H9 (cell line): ENCODE measurements around the gene IFNA6. TPM values are rescaled to one million over a fixed set of nuclear protein-coding genes. Genes with fewer than 3 reads are reported as not detected.

Source experiments
- DNase-seq: peaks from one replicate; pipeline ENCODE4 v3.0.0-alpha.2; 2017
- H2AFZ ChIP-seq: one replicate; pipeline ENCODE4 v1.6.1; 2013; ENCODE audit warnings: mild to moderate bottlenecking, low read length, control low read depth, moderate library complexity
- H2AK5ac ChIP-seq: 2 replicates; pipeline ENCODE4 v1.6.1; 2013; ENCODE audit warnings: low read length, control low read depth, mixed read lengths; ENCODE audit not compliant: insufficient read length
- H2BK120ac ChIP-seq: one replicate; pipeline ENCODE4 v1.6.1; 2013; ENCODE audit warnings: low read depth, mild to moderate bottlenecking, low read length, control low read depth, inconsistent platforms; ENCODE audit not compliant: poor library complexity, severe bottlenecking
- H2BK12ac ChIP-seq: 2 replicates; pipeline ENCODE4 v1.6.1; 2013; ENCODE audit warnings: low read length, control low read depth, mixed read lengths, low read depth; ENCODE audit not compliant: insufficient read length
- H2BK15ac ChIP-seq: 2 replicates; pipeline ENCODE4 v1.6.1; 2013; ENCODE audit warnings: low read depth, low read length, control low read depth
- H2BK20ac ChIP-seq: one replicate; pipeline ENCODE4 v1.6.1; 2013; ENCODE audit warnings: low read depth, mild to moderate bottlenecking, low read length, control low read depth, inconsistent platforms; ENCODE audit not compliant: poor library complexity, severe bottlenecking
- H2BK5ac ChIP-seq: 2 replicates; pipeline ENCODE4 v1.6.1; 2013; ENCODE audit warnings: low read length, control low read depth, mixed read lengths; ENCODE audit not compliant: insufficient read length
- H3K14ac ChIP-seq: 2 replicates; pipeline ENCODE4 v1.6.1; 2013; ENCODE audit warnings: low read length, control low read depth; ENCODE audit not compliant: insufficient read depth
- H3K18ac ChIP-seq: 2 replicates; pipeline ENCODE4 v1.6.1; 2013; ENCODE audit warnings: low read depth, mild to moderate bottlenecking, mixed read lengths, low read length, control low read depth; ENCODE audit not compliant: insufficient read length
- H3K23ac ChIP-seq: 2 replicates; pipeline ENCODE4 v1.6.1; 2013; ENCODE audit warnings: low read length, control low read depth, mixed read lengths, low read depth; ENCODE audit not compliant: insufficient read length
- H3K23me2 ChIP-seq: 2 replicates; pipeline ENCODE4 v1.6.1; 2013; ENCODE audit warnings: low read depth, mild to moderate bottlenecking, mixed read lengths, low read length, control low read depth; ENCODE audit not compliant: insufficient read length, poor library complexity, severe bottlenecking
- H3K27ac ChIP-seq: 2 replicates; pipeline ENCODE4 v1.5.1; 2013; ENCODE audit warnings: low read length, control low read depth, mixed read lengths, low read depth; ENCODE audit not compliant: insufficient read length
- H3K27me3 ChIP-seq: 2 replicates; pipeline ENCODE4 v1.6.1; 2013; ENCODE audit warnings: low read length, control low read depth, inconsistent platforms; ENCODE audit not compliant: insufficient read depth
- H3K4ac ChIP-seq: 2 replicates; pipeline ENCODE4 v1.6.1; 2013; ENCODE audit warnings: low read depth, mild to moderate bottlenecking, control low read depth, inconsistent platforms, low read length, moderate library complexity
- H3K4me1 ChIP-seq: 2 replicates; pipeline ENCODE4 v1.6.1; 2013; ENCODE audit warnings: low read length, control low read depth, inconsistent platforms; ENCODE audit not compliant: insufficient read depth
- H3K4me2 ChIP-seq: 2 replicates; pipeline ENCODE4 v1.6.1; 2013; ENCODE audit warnings: low read length, control low read depth, mixed read lengths; ENCODE audit not compliant: insufficient read length, insufficient read depth
- H3K56ac ChIP-seq: 2 replicates; pipeline ENCODE4 v1.6.1; 2013; ENCODE audit warnings: low read depth, mild to moderate bottlenecking, mixed read lengths, low read length, control low read depth; ENCODE audit not compliant: insufficient read length
- H3K79me1 ChIP-seq: 2 replicates; pipeline ENCODE4 v1.6.1; 2013; ENCODE audit warnings: low read depth, mild to moderate bottlenecking, moderate library complexity, low read length, control low read depth, inconsistent platforms; ENCODE audit not compliant: insufficient read depth, poor library complexity, severe bottlenecking
- H3K79me2 ChIP-seq: 2 replicates; pipeline ENCODE4 v1.6.1; 2013; ENCODE audit warnings: low read length, control low read depth, inconsistent platforms; ENCODE audit not compliant: insufficient read depth
- H3K9ac ChIP-seq: 2 replicates; pipeline ENCODE4 v1.6.1; 2013; ENCODE audit warnings: low read length, control low read depth, mixed read lengths; ENCODE audit not compliant: insufficient read length; ENCODE audit errors: extremely low read depth
- H3K9me3 ChIP-seq: one replicate; pipeline ENCODE4 v1.6.1; 2013; ENCODE audit warnings: low read depth, low read length, inconsistent platforms; ENCODE audit not compliant: control insufficient read depth
- H3T11ph ChIP-seq: one replicate; pipeline ENCODE4 v1.6.1; 2013; ENCODE audit warnings: mild to moderate bottlenecking, low read length, control low read depth, inconsistent platforms
- H4K20me1 ChIP-seq: one replicate; pipeline ENCODE4 v1.6.1; 2013; ENCODE audit not compliant: control insufficient read depth, insufficient read length, insufficient read depth
- H4K5ac ChIP-seq: 2 replicates; pipeline ENCODE4 v1.6.1; 2013; ENCODE audit warnings: low read depth, mild to moderate bottlenecking, mixed read lengths, low read length, control low read depth; ENCODE audit not compliant: insufficient read length
- H4K8ac ChIP-seq: replicated peaks from 2 replicates; pipeline ENCODE4 v1.6.1; 2013; ENCODE audit warnings: low read length, control low read depth, mixed read lengths, low read depth; ENCODE audit not compliant: insufficient read length
- H4K91ac ChIP-seq: 2 replicates; pipeline ENCODE4 v1.6.1; 2013; ENCODE audit warnings: low read depth, mild to moderate bottlenecking, moderate library complexity, mixed read lengths, low read length, control low read depth; ENCODE audit not compliant: insufficient read length
- H3K27ac Mint-ChIP-seq, 3 experiments: 2 replicates in 2 of 3; 3 replicates in 1 of 3; pipeline ENCODE4 v1.8.0; 2020 to 2021; ENCODE audit warnings: mixed read lengths in 3 of 3, mild to moderate bottlenecking in 1 of 3, moderate library complexity in 1 of 3
- H3K27me3 Mint-ChIP-seq: 2 replicates; pipeline ENCODE4 v1.8.0; 2021; ENCODE audit warnings: low read depth, mild to moderate bottlenecking, moderate library complexity, mixed read lengths
- H3K36me3 Mint-ChIP-seq, 3 experiments: 2 replicates in 2 of 3; 3 replicates in 1 of 3; pipeline ENCODE4 v1.8.0; 2020 to 2021; ENCODE audit warnings: low read depth in 3 of 3, mixed read lengths in 3 of 3; ENCODE audit not compliant: insufficient read depth in 1 of 3
- H3K4me1 Mint-ChIP-seq, 2 experiments: 2 replicates each; pipeline ENCODE4 v1.8.0; 2020; ENCODE audit warnings: mixed read lengths in 2 of 2
- H3K4me3 Mint-ChIP-seq, 2 experiments: 2 replicates in 1 of 2; 3 replicates in 1 of 2; pipeline ENCODE4 v1.8.0; 2020 to 2021; ENCODE audit warnings: mild to moderate bottlenecking in 2 of 2, mixed read lengths in 2 of 2, moderate library complexity in 1 of 2
- H3K9me3 Mint-ChIP-seq, 2 experiments: 2 replicates in 1 of 2; 3 replicates in 1 of 2; pipeline ENCODE4 v1.8.0; 2020; ENCODE audit warnings: mild to moderate bottlenecking in 2 of 2, mixed read lengths in 2 of 2, moderate library complexity in 1 of 2
- CTCF ChIP-seq: fragments of 200-600 bp; sonication (generic); conservative IDR thresholded peaks from 3 replicates; pipeline ENCODE4 v1.8.0; 2021; ENCODE audit warnings: antibody characterized with exemption, mild to moderate bottlenecking
- WGBS: extraction: QIAGEN DNeasy Blood & Tissue Kit; methylation state at CpG from one replicate; pipeline ENCODE4 v1.1.7; 2013; ENCODE audit warnings: missing lambda C conversion rate, low lambda C conversion rate, mixed read lengths; ENCODE audit not compliant: insufficient read length; ENCODE audit errors: extremely low coverage; 5-methylcytosine and 5-hydroxymethylcytosine counted together
- total RNA-seq: library from RNA; stranded (reverse); gene quantifications from 2 replicates; pipeline ENCODE4 v1.2.1, GENCODE V29; 2021

IFNA6 gene
- total RNA-seq, 1 experiment from 2014 or later = not detected

- no peaks in the 10 kb centered on the region for H3K79me1 ChIP-seq
- Mint-ChIP-seq H3K36me3 (no peaks in the 10 kb centered on the region), H3K4me1 (peaks cover 7 to 11% of the 10 kb centered on the region in 2 experiments), H3K4me3 (no peak overlapping the region), H3K9me3 (no peaks in the 10 kb centered on the region; a peak in 1 of 5 replicates), H3K27ac (no peak overlapping the region), H3K27me3 (peaks cover 81% of the 10 kb centered on the region)
- no peaks in the 10 kb centered on the region for H3K9me3 ChIP-seq
- no peak overlapping the region for H3K27ac ChIP-seq
- H3K18ac ChIP-seq = no peak overlapping the region
- no peaks in the 10 kb centered on the region for H3K79me2 ChIP-seq
- H3T11ph ChIP-seq = no peak overlapping the region
- H2AK5ac ChIP-seq = no peak overlapping the region
- H2BK12ac ChIP-seq = no peak overlapping the region
- no peak overlapping the region for H2BK20ac ChIP-seq
- H3K27me3 ChIP-seq = peaks cover 6% of the 10 kb centered on the region; the same call in 1 of the 2 replicates
- H3K23me2 ChIP-seq = no peaks in the 10 kb centered on the region
- no peak overlapping the region for H2BK15ac ChIP-seq
- TF ChIP-seq CTCF = no peak
- H3K4me2 ChIP-seq = no peak overlapping the region
- no peak overlapping the region for H3K56ac ChIP-seq
- H4K91ac ChIP-seq = no peak overlapping the region
- no peak overlapping the region for H3K14ac ChIP-seq
- no peaks in the 10 kb centered on the region for H3K4me1 ChIP-seq
- no peak overlapping the region for H2BK120ac ChIP-seq
- no peak overlapping the region for H3K23ac ChIP-seq
- no peak overlapping the region for H2BK5ac ChIP-seq
- no peak for DNase-seq
- no peak overlapping the region for H4K5ac ChIP-seq
- no peak overlapping the region for H3K4ac ChIP-seq
- H4K20me1 ChIP-seq = no peaks in the 10 kb centered on the region
- no peak overlapping the region for H2AFZ ChIP-seq
- WGBS = no CpG with 5 or more reads among the region's 3 CpGs
- no peak overlapping the region for H3K9ac ChIP-seq
- no peak overlapping the region for H4K8ac ChIP-seq
Observed at GRCh38 chr9:21399956-21400355, 49.3 kb upstream of the IFNA6 start.
